GM19023 (cell line): ENCODE measurements around the gene TOR1AIP2.
"Not testable (repeated sequence)": the region's sequence is repeated elsewhere in the genome, so short reads cannot be mapped to it uniquely, and the experiment has no call there.

Experiments
- ATAC-seq: cut with Tn5 transposase; IDR thresholded peaks from one replicate; pipeline ENCODE4 v1.9.1; 2021; ENCODE audit warnings: mild to moderate bottlenecking, moderate library complexity; ENCODE audit not compliant: unreplicated experiment

The TOR1AIP2 gene

DNA sequence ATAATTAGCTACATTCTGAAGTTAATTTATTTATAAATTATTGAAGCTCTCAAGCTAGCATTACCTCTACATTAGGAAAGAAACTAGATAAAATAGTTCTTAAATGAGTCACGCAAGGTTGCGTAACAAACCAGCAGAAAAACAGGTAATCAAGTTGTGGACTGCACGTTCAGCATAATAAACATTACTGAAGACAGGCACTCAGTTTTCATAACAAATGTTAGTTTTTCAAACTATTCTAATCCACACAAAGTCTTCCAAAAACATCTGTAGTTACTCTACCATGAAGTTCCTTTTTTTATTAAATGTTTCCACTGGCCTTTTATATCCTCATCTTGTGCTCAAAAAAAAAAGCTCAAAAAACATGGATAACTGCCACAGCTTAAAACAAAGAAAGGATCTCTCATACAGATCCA is 1.3 kb downstream of the TOR1AIP2 start:
- no peak for ATAC-seq

DNA sequence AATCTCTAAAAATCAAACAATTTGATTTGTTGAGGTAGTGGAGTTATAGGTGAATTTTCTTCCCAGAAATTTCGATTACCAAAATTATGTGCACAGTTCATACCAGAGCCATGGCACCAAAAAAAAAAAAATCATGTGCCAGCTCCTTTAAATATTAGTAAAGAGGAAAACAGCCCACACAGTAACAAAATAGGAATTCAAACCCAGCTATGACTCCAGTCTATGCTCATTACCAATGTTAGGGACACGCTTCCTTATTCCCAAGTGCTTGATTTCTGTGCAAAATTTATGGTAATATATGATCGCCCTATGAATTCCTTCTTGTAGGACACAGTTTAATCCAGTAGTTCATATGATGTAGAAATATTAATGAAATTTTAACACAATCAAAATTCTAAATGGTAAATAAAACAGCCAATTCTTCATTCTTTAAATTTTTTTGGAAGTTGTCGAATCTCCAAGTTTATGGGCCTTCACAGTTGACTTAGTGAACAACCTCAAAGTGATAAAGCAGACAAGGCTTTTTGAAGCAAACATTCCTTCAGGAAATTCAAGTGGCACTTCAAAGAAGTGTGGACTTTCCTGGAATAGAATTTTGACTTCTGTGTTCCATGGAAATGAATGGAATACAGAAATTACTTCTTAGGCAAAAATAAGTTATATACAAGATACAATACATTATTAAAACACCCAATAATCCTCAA is 1.9 kb downstream of the TOR1AIP2 start:
- no peak for ATAC-seq

DNA sequence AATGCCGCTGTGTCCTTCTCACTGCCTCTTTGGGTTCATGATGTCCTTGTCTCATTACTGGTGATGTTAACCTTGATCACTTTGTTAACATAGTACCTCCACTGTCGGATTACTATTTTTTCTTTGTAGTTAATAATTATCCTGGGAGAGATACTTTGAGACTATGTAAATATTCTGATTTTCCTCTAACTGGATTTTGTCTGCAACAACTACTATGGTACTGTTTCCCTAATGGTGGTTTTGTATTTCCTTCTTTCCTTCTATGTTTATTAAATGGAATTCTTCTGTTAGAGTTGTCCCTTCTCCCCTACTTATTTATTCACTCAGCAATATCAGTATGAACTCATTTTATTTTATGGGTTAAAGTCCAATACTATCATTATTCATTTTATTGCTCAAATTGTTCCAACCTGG is 4.2 kb downstream of the TOR1AIP2 start:
- no peak for ATAC-seq

DNA sequence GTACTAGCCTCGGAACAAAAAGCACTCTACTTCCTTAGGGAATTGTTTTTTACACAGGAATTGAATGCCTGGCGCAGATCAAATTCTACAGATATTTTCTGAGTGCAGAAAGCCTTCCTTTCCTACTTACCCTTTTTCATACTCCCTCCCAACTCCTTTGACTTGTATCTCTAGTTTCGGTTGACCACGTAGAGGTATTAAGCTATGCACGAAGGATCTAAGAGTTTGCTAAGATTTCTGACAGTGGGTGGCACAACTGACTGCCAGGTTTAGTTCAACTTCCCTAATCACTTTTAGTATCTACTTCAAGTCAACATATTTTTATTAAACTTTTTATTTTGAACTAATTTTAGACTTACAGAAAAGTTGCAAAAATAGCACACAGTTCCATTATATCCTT is 5.0 kb downstream of the TOR1AIP2 start:
- ATAC-seq: no peak

DNA sequence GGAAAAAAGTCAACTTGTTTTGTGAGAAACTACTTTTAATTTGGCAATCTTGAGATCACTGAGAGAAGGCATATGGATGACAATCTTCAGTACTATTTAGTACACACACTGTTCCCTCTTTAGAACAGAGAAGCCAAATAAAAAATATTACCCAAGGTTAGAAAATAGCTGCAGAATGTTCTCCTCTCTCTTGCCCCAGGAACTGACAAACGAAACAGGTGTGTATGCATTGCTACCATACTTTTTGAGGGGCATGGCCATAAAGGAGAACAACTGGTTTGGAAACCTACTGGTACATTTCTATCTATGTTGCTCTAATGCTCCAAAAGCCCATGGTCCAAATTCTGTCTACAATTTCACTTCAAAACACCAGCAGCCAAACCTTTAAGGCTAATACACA is 5.7 kb downstream of the TOR1AIP2 start:
- ATAC-seq: no peak

DNA sequence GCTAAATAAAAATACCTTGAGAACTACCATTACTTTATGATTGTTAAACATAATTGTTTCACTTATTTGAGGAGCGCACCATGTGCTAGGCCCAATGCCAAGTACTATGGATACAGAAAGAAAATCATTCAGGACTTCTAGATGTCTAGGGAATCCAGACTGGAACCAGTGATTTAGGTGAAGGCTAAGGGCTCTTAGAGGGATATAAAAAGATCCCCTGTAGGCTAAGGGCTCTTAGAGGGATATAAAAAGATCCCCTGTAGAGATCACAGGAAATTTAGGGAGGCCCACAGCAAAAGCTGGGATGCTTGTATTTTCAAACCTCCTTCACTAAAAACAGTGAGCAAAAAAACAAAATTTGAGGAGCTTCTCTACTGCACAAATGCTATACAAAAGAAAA is 6.7 kb downstream of the TOR1AIP2 start:
- ATAC-seq: no peak

DNA sequence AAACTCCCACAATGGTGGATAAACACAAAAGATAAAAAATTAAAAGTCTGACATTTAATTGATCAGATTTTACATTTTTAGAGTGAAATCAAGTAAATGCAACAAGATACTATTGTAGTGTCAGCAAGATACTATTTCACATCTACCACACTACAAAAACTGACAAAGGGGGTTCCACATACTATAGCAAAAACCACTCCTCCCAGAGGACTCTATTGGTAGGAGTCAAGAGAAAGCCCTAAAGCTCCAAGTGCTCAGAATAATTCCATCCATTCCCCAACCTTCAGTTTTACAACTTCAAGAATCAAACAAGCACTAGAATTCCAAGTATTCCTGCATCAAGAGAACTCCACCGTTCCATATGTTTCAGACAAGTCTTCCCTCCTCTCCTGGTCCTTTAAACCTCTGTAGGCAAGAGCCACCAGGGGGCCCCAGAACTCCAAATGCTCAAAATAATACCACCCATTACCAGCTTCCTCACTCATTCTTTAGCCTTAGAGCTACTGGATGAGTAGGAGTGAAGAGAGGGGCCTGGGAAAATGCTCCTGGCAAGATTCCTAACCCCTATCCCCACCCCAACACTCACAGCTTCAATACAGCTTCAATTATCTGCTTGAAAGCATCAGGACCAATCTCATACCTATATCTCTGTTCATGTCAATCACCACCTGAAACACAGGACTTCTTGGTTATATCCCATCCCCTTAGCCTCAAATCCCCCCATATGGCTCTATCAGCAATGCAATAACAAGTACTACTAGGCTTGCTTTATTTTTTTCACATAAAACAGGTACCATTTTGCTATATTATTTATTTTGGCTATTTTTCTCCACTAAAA is 9.9 kb downstream of the TOR1AIP2 start:
- peak; percentile 71 for ATAC-seq

DNA sequence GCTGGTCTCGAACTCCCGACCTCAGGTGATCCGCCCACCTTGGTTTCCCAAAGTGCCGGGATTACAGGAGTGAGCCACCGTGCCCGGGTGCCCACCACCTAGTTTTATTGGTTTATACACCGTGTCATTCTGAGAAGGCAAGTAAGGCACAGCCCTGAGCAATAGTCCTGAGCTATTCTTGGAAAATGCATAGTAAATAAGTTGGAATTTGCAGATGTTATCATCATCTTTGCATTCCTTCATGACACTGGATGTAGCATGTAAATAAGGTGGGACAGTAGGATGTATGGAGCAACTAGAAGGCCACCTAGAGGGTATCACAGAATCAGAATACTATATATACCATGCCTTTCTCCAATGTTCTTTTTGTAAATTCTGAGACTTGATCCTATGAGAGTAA is 11.0 kb downstream of the TOR1AIP2 start:
- ATAC-seq: no peak

DNA sequence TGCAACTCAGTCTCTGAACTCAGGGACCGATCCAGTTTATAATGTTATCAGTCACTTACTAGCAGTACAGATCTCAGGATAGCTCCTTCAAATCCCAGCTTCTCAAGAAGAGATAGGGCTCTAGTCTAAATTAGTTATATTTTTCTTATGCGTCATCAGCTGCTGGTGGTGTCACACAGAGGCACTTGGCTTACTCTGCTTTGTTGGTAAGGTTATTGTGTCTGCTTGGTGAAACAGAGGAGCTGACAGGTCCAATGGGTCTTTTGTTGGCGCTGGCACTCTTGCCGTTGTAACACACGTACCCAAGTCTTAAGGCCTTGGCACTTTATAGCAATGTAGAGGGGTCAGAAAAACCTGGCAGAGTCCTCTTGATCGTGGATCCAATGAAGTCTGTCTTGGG is 12.2 kb downstream of the TOR1AIP2 start:
- ATAC-seq: no peak

DNA sequence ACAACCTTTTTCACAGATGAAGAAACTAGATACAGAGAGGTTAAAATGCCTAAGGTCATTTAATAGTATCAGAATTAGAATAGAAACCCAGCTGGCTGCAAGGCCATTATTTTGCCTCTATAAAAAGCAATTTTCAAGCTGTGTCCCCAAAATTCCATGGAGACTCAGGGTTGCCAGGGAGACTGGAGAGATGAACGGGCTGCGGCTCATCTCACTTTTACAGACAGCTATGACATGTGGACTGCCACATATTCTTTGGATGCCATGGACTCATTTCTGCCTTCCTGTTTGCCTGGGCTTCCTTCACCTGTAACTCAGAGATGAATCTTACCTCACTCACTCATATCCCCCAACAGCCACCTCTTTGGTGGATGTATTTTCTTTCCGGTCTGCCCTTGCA is 17.0 kb downstream of the TOR1AIP2 start:
- ATAC-seq: no peak

DNA sequence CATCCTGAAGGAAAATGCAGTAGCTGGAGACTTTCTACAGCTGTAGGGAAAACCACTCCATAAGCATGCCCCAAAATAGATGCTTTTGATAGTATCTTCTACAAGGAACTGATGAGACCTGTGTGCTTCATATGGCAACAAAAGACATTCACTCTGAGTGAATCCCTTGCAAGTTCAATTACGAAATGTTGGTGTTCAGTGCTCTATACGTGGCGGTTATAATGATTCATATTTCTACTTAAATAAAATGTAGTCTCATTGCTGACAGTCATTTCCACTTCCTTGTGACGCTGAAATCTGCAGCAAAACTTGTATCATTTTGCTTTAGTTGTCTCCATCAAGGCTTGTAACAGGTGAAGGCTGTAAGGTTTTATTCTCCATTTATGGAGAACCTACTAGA is 20.6 kb downstream of the TOR1AIP2 start:
- no peak for ATAC-seq

DNA sequence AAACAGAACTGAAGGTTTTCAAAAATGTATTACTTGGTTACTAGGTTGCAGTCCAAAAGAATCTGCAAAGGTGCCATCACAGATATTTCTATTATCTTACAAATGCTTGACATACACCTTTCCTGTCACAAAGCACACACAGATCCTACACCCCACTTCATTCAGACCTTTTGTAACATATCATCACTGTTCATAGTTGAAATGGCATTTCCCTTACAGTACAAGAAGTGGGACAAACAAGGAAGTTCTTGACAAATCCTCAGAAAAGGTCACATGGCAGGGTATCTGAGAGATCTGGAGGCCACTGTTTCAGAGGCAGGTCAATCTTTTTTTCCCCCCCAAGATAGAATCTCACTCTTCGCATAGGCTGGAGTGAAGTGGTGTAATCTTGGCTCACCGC is 21.3 kb downstream of the TOR1AIP2 start:
- ATAC-seq: no peak

DNA sequence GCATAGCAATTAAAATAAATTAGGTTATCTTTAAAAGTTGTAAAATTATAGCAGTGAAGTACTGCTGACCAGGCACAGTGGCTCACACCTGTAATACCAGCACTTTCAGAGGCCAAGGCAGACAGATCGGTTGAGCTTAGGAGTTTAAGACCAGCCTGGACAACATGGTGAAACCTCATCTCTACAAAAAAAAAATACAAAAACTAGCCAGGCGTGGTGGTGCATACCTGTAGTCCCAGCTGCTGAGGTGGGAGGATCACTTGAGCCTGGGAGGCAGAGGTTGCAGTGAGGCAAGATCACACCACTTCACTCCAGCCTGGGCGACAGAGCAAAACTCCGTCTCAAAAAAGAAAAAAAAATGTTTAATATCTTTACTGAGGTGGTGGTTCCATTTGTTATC is 21.8 kb downstream of the TOR1AIP2 start:
- ATAC-seq: not testable (repeated sequence)

DNA sequence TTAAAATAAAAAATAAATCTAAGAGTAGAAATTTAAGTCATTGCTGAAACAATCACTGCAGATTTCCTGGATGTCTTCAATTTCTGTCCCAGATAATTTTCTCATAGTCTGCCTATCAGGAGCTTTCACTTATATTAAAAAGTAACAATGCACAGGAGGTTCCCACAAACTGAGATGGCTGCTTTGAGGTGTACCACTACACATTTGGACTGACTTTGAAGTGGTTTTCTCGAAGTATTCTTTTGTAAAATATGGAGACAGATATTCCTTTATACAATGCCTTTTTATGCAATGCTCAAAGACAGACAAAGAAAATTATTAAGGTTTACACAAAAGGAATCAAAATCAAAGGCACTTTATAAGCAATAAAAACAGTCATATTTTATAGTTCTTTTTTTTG is 24.5 kb downstream of the TOR1AIP2 start:
- no peak for ATAC-seq

DNA sequence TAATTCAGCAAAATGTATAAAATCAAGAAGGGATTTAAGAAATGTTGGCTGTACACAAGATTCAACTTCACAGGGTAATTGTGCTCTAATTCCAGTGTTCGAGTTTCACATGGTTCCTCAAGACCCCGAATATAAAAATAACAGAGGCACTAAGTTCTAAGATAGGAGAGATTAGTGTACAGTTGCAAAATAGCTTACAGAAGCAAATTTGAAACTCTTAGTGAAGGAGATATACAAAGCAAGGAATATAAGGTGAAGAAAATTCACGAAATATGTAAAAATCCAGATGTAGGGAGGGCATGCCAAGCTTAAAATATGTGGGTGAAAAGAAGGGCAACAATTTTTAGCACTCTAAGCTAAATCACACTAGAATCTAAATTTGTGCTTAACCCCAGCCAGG is 29.4 kb downstream of the TOR1AIP2 start:
- no peak for ATAC-seq

DNA sequence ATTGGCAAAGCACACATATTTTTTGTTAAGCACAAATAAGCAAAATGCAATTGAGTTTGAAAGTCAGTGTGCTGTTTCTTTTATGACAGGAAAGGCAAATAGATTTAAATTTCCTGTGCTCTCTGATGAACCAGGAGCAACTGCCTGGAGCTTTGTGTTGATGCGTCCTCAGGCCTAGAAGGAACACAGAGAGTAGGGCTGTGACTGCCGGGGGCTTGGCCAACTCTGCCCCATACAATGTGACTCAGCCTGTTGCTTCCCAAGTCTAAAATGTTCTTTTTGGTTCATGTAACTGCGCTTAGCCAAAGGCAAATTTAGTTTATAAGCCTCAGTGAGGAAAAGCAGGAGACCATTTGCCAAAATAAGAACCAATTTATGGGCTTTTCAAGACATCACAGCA is 37.5 kb downstream of the TOR1AIP2 start:
- no peak for ATAC-seq

DNA sequence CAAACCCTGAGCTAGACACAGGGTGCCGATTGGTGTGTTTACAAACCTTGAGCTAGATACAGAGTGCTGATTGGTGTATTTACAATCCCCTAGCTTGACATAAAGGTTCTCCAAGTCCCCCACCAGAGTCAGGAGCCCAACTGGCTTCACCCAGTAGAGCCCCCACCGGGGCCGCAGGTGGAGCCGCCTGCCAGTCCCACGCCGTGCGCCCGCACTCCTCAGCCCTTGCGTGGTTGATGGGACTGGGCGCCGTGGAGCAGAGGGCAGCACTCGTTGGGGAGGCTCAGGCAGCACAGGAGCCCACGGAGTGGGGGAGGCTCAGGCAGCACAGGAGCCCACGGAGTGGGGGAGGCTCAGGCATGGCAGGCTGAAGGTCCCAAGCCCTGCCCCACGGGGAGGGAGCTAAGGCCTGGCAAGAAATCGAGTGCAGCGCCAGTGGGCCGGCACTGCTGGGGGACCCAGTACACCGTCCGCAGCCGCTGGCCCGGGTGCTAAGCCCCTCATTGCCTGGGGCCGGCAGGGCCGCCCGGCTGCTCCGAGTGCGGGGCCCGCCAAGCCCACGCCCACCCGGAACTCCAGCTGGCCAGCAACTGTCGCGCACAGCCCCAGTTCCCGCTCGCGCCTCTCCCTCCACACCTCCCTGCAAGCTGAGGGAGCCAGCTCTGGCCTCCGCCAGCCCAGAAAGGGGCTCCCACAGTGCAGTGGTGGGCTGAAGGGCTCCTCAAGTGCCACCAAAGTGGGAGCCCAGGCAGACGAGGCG is 40.7 kb downstream of the TOR1AIP2 start:
- ATAC-seq: not testable (repeated sequence)

DNA sequence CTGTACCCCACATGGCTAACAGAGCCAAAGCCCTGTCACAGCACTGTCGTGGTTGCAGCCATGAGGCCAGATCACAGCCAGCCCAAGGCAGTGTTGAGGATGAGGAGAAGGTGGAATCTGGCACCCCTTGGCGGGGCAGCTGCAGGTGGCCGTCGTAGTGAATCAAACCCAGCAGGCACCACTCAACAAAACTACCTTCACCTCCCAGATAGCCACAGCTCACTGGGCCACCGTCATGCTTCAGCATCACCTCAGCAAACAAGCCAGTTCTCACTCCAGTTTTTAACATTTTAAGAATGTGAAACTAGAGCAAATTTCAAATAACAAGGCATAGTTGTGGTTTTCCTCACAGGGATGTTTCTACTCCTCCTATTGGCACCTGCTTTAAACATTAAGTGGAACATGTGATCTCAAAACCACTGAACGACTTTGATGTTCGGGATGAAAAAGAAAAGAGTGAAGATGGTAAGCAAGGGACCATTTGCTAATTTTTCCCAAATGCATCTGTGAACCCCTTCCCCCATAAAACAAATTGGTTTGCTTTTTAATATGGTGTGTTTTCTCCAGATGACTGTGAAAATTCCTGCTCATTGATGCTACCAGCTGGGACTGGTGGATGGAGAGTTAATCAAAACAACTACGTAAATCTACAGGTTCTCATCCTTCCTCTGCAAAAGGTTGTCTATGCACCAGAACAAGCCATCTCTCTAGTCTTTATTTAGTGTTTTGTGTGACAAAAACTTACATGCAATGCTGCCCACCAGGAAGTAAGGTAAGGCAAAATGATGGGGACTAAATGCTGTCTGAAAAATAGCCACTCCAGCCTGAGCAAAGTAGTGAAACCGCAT is 45.5 kb downstream of the TOR1AIP2 start:
- no peak for ATAC-seq

DNA sequence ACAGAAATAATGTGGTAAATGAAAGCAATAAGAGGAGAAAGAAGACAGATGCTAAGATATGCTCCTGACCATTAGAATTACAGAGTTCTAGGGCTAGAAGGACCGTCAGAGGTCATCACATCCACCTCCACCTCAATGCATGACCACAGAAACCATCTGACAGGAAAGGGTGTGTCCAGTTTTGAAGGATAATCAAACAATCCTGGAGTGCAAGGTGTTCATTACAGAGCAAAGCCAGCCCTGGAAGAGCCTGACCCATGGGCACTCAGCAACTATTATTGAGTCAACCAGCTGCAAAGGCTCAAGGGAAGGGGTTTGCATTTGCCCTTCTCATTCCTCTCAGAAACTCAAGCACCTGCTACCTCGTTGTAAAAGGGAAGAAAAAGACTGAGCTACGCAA is 46.4 kb downstream of the TOR1AIP2 start:
- no peak for ATAC-seq

DNA sequence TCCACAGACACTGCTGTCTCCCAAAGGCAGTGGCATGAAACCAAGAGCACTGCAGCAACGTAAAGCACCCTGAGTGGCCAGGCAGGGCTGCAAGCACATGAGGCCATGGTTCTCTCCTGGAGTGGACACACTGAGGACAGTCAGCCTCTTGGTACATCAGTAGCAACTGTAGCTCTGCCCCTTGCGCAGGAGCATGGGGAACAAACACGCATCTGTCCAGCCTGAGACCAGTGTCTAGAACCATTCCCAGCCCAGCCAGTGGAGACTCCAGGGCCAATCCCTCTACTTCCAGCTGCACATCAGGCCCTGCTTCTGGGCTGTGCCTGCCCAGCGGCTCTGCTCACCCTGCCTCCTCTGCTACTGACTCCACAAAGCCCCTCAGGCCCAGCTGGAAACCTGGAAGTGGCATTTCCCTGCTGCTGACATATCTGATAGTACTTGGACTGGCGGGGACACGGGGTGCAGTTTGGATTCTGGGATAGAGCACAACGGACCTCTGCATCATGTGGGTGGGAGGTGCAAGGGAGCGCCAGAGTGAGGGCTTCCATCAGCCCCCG is 49.0 kb downstream of the TOR1AIP2 start:
- ATAC-seq: no peak
